PC-9 (cell line): ENCODE measurements around the gene SPECC1L.

Experiments used
- CTCF ChIP-seq: fragments of 200-600 bp; sonication (generic); conservative IDR thresholded peaks from 2 replicates; pipeline ENCODE4 v1.6.1; 2017; ENCODE audit warnings: mixed run types, antibody characterized with exemption, mild to moderate bottlenecking, moderate library complexity
- EZH2 ChIP-seq: fragments of 200-600 bp; sonication (generic); IDR thresholded peaks from 2 replicates; pipeline ENCODE4 v1.8.0; 2017; ENCODE audit warnings: antibody characterized with exemption, low read depth

GRCh38 chr22:24265734-24266133, 4.9 kb upstream of the SPECC1L start:
- no peak for TF ChIP-seq CTCF
- no peak for TF ChIP-seq EZH2
